Immature natural killer cell (primary cell): ENCODE measurements around the gene PLEKHJ1. TPM values are rescaled to one million over a fixed set of nuclear protein-coding genes. Genes with fewer than 3 reads are reported as not detected.

ENCODE experiments used
- DNase-seq, 3 donors: peaks; one replicate each; pipeline ENCODE4 v3.0.0; 2022; ENCODE audit warnings: mixed read lengths in 1 of 3
- H3K27ac Mint-ChIP-seq, 6 donors: one replicate each; pipeline ENCODE4 v1.8.0; 2020; ENCODE audit warnings: mixed read lengths in 6 of 6, mild to moderate bottlenecking in 5 of 6, inconsistent platforms in 4 of 6, moderate library complexity in 3 of 6
- H3K27me3 Mint-ChIP-seq, 3 donors: one replicate each; pipeline ENCODE4 v1.8.0; 2020 to 2021; ENCODE audit warnings: low read depth in 3 of 3, mild to moderate bottlenecking in 3 of 3, mixed read lengths in 3 of 3, moderate library complexity in 3 of 3, inconsistent platforms in 1 of 3
- H3K36me3 Mint-ChIP-seq, 3 donors: one replicate each; pipeline ENCODE4 v1.8.0; 2020; ENCODE audit warnings: mixed read lengths in 3 of 3, inconsistent platforms in 2 of 3, mild to moderate bottlenecking in 2 of 3
- H3K4me1 Mint-ChIP-seq, 2 donors: one replicate each; pipeline ENCODE4 v1.8.0; 2020; ENCODE audit warnings: inconsistent platforms in 2 of 2, mild to moderate bottlenecking in 2 of 2, mixed read lengths in 2 of 2, moderate library complexity in 1 of 2
- H3K4me3 Mint-ChIP-seq, 5 donors: one replicate each; pipeline ENCODE4 v1.8.0; 2020; ENCODE audit warnings: mild to moderate bottlenecking in 5 of 5, mixed read lengths in 5 of 5, inconsistent platforms in 3 of 5, moderate library complexity in 3 of 5
- H3K9me3 Mint-ChIP-seq, 6 donors: one replicate each; pipeline ENCODE4 v1.8.0; 2020; ENCODE audit warnings: mild to moderate bottlenecking in 6 of 6, mixed read lengths in 6 of 6, inconsistent platforms in 4 of 6, moderate library complexity in 3 of 6
- polyA plus RNA-seq, 3 donors: library from polyadenylated mRNA; unstranded; fragments of 300-500 nt; fragmentation: Illumina TruSeq; gene quantifications; one replicate each; pipeline ENCODE4 v1.2.3, GENCODE V29; 2021

The PLEKHJ1 gene
- polyA plus RNA-seq, 3 donors from 2014 or later: 115 to 148 (median 117) TPM

DNA sequence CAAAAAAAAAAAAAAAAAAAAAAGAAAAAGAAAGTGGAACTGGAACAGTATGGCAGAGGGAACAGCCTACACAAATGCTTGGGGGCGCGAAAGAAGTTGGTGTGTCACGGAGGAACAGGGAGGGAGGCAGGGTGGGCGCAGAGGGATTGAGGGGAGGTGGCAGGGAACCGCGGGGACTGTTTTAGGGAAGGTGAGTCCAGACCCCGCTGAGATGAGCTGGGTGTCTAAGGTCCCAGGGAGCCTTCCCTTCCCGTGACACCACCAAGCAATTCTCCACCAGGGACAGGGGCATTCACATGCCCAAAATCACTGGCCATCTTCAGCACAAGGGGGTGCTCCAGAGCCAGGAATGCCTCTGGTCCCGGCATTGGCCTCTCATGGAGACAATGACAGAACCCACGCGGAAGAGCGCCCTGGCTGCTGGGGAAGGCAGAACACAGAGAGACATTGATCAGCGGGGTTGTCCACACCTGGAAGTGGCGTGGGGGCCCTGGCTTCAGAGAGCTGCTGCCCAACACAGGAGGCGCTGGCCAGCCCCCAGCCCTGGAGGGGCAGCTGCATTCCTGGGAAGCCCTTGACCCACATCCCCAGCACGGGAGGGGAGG, 38.9 kb upstream of the PLEKHJ1 start:
- DNase-seq: peak; percentile 43 to 63 (median 59)
- H3K27ac Mint-ChIP-seq: peak overlapping the region; percentile 51 to 85 (median 68)
- peaks cover 41 to 44% (median 41%) of the 10 kb centered on the region in 3 donors for H3K27me3 Mint-ChIP-seq
- no peaks in the 10 kb centered on the region for H3K9me3 Mint-ChIP-seq
- peaks cover 4 to 12% (median 12%) of the 10 kb centered on the region in 3 donors for H3K36me3 Mint-ChIP-seq
- H3K4me3 Mint-ChIP-seq: peak overlapping the region; percentile 15 to 45 (median 42)
- peaks cover 33 to 35% of the 10 kb centered on the region in 2 donors for H3K4me1 Mint-ChIP-seq

DNA sequence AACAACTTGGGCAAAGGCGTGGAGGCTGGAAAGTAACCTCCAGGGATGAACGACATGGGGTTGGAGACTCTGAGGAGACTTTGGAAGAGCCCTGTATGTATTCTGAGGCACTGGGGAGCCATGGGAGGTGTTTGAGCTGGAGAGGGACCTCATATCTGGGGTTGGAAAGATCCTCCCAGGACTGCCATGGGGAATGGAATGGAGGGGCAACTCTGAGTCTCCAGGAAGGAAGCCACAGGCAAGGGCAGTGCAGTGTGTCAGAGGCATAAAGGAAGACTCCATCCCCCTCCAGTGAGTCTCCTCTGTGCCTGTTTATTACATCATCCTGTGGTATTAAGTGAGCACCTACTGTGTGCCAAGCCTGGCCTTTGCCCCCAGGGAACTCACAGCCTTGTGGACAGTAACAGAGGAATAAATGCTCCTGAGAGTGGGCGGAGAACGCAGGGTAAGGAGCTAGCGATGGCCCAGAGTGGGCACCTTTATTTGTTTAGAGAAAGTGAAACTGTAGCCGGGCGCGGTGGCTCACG, 38.1 kb upstream of the PLEKHJ1 start:
- Mint-ChIP-seq H3K4me3 (peak overlapping the region; percentile 66 to 77 (median 67)), H3K27ac (peak overlapping the region; percentile 81 to 89 (median 88)), H3K36me3 (peaks cover 4 to 12% (median 12%) of the 10 kb centered on the region in 3 donors), H3K9me3 (no peaks in the 10 kb centered on the region), H3K4me1 (peaks cover 33 to 34% of the 10 kb centered on the region in 2 donors), H3K27me3 (peaks cover 43 to 51% (median 44%) of the 10 kb centered on the region in 3 donors)
- DNase-seq: no peak

DNA sequence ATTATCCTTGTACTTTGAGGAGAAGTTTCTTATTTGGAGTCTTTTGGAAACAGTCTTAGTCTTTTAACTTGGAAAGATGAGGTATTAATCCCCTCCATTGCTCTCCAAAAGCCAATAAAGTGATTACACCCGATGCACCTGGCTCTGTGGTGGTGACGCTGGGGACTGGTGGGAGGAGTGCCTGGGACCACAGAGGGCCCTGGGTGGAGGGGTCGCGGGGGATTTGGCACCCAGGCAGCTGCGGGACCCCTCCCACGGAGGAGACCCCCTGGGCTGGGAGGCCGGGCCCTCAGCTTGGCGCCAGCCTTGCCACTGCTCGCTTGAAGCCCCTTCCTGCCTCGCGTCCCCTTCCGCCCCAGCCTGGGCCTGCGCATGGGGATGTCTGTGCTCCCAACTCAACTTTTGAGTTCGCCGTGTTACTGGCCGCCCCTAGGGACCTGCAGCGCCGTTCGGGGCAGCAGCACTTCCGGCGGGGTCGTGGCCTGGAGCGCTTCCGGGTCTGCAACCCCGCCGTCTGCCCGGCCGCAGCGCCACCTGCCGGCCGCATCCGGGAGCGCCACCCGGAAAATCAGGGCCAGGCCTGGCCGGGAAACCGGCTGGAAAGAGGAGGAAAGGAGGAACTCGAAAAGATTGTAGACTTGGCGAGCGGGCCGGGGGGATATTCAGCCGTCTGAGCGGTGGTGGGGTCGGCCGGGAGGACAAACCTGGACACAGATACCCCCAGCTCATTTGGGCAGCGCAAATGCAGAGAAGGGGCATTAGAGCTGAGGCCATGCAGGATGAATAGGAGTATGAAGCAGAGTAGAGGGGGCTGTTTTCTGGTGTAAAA, 37.4 kb upstream of the PLEKHJ1 start:
- peaks cover 40 to 52% (median 45%) of the 10 kb centered on the region in 3 donors for H3K27me3 Mint-ChIP-seq
- H3K9me3 Mint-ChIP-seq: no peaks in the 10 kb centered on the region
- H3K4me1 Mint-ChIP-seq: peaks cover 35 to 36% of the 10 kb centered on the region in 2 donors
- peaks cover 4 to 12% (median 12%) of the 10 kb centered on the region in 3 donors for H3K36me3 Mint-ChIP-seq
- DNase-seq: peak; percentile 80 to 87 (median 83)
- H3K4me3 Mint-ChIP-seq: peak overlapping the region; percentile 66 to 77 (median 67)
- H3K27ac Mint-ChIP-seq: peak overlapping the region; percentile 81 to 89 (median 88)

DNA sequence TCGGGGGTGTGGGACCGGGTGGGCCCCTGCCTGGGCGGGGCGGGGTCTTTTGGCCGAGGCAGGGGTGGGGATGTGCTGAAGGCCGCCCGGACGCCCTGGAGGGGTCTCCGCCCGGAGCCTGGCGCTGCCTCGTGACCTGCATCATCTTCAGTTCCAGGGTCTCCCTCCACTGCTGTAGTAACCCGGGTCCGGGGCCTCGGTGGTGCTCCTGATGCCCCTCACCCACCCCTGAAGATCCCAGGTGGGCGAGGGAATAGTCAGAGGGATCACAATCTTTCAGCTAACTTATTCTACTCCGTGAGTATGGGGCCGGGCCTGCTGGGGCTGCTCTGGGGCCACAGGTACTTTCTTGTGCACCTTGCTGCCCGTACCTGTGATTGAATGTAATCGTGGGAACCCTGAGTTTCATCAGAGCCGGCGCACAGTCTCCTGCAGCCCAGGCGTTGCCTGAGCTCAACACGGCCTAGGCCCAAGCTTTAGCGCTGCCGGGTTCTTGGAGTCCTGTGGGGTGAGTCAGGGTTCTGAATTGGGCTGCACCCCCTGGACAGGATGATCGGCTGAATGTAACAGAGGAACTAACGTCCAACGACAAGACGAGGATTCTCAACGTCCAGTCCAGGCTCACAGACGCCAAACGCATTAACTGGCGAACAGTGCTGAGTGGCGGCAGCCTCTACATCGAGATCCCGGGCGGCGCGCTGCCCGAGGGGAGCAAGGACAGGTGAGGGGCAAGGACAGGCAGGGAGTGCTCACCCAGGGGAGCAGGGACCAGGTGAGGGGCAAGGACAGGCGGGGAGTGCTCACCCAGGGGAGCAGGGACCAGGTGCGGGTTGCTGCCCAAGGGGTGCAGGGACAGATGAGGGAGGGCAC, 35.3 kb upstream of the PLEKHJ1 start:
- peak overlapping the region; percentile 77 to 90 (median 85) for H3K4me3 Mint-ChIP-seq
- H3K9me3 Mint-ChIP-seq: no peaks in the 10 kb centered on the region
- DNase-seq: no peak
- H3K4me1 Mint-ChIP-seq: peaks cover 34 to 35% of the 10 kb centered on the region in 2 donors
- peaks cover 33 to 40% (median 40%) of the 10 kb centered on the region in 3 donors for H3K27me3 Mint-ChIP-seq
- peaks cover 0 to 12% (median 8%) of the 10 kb centered on the region in 3 donors for H3K36me3 Mint-ChIP-seq
- H3K27ac Mint-ChIP-seq: peak overlapping the region; percentile 83 to 94 (median 87)

DNA sequence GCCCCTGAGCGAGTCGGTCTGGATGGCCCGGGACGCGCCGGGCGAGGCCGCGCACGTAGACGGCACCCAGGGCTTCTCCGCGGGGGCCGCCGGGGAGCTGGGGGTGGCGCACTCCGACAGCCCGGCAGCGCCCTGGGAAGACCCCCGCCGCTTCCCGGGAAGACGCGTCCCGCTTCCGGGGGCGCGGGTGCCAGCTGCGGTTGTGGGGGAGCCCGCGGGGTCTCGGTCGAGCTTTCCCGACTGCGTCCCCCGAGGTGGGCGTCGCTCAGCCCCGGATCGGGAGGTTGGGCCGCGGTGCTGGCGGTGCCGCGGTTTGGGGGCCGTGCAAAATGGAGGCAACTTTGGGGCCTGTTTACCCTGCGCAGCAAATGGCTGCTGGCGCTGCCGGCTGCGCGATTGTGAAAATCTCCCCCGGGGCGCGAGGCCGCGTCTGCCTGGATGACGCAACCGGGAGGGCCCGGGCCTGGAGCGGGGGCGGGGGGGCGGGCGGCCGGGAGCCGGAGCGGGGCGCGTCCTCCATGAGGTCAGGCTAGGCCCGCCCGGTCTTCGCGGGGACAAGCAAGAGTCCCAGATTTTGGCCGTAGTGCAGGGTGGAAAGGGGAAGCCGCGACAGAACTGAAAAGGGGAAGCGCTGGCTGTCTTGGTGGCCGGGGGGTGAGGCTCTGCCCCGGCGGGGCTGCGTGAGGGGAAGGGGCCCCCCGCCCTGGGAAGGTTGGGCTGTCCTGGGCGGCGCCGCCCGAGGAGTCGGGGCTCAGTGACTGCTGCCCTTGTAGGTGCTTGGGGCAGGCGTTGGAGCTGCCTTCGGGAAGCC, 34.5 kb upstream of the PLEKHJ1 start:
- H3K27me3 Mint-ChIP-seq: peaks cover 32 to 42% (median 40%) of the 10 kb centered on the region in 3 donors
- no peaks in the 10 kb centered on the region for H3K9me3 Mint-ChIP-seq
- H3K36me3 Mint-ChIP-seq: peaks cover 0 to 12% (median 8%) of the 10 kb centered on the region in 3 donors
- peak; percentile 73 to 75 (median 74) for DNase-seq
- peak overlapping the region; percentile 86 to 92 (median 90) for H3K4me3 Mint-ChIP-seq
- H3K27ac Mint-ChIP-seq: peak overlapping the region; percentile 57 to 89 (median 80)
- H3K4me1 Mint-ChIP-seq: peaks cover 34% of the 10 kb centered on the region in 2 donors

DNA sequence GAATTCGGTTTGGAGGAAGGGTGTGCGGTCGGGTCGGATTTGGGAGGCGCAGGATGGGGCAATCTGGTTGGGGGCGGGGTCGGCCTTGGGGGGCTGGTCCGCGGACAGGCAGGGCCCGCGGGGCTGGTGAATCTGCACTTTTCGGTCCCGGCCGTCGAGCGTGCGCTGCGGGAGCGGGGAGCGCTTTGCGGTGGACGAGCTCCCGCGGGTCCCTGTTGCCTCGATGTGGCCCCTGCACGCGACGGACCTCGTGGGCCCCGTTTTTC, 34.0 kb upstream of the PLEKHJ1 start:
- H3K36me3 Mint-ChIP-seq: peaks cover 0 to 12% (median 8%) of the 10 kb centered on the region in 3 donors
- peak in 1 of 3 donors; percentile 28 for DNase-seq
- peaks cover 31 to 33% of the 10 kb centered on the region in 2 donors for H3K4me1 Mint-ChIP-seq
- H3K4me3 Mint-ChIP-seq: peak overlapping the region; percentile 86 to 92 (median 90)
- H3K27me3 Mint-ChIP-seq: peaks cover 30 to 41% (median 39%) of the 10 kb centered on the region in 3 donors
- no peaks in the 10 kb centered on the region for H3K9me3 Mint-ChIP-seq
- peak overlapping the region; percentile 82 to 95 (median 84) for H3K27ac Mint-ChIP-seq

DNA sequence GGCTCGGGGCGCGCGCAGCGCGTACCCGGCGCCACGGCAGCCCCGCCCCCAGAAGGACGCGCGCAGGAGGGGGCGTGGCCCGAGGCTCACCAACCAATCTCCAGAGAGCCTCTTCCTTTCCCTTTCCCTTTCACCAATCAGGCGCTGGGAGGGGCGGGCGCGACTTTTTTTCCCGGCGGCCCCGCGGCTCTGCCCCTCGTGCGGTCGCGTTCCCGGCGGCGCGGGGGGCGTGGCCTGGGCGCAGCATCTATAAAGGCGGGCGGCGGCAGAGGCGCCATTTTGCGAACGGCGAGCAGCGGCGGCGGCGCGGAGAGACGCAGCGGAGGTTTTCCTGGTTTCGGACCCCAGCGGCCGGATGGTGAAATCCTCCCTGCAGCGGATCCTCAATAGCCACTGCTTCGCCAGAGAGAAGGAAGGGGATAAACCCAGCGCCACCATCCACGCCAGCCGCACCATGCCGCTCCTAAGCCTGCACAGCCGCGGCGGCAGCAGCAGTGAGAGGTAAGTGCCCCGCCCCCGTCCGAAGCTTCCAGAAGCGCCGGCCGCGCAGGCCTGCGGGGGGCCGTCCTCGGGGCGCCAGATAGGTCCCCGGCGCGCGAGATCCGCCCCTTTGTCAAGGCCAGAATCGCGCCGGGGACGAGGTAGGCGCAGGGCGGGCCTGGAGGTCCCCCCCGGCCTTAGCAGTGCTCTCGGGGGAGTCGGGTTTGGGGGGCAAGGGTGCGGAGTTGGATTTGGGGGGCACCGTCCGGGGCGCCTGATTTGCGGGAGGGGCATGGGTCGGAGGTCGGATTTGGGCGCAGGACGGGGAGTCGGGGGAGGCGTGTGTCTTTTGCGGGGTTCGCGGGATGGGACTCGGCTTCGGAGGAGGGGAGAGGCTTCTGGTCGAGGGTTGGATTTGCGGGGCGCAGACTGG, 33.4 kb upstream of the PLEKHJ1 start:
- H3K27ac Mint-ChIP-seq: peak overlapping the region; percentile 82 to 95 (median 84)
- H3K4me3 Mint-ChIP-seq: peak overlapping the region; percentile 86 to 92 (median 90)
- peak; percentile 100 for DNase-seq
- H3K9me3 Mint-ChIP-seq: no peaks in the 10 kb centered on the region
- H3K27me3 Mint-ChIP-seq: peaks cover 26 to 38% (median 34%) of the 10 kb centered on the region in 3 donors
- peaks cover 28 to 29% of the 10 kb centered on the region in 2 donors for H3K4me1 Mint-ChIP-seq
- H3K36me3 Mint-ChIP-seq: peaks cover 0 to 12% (median 8%) of the 10 kb centered on the region in 3 donors

DNA sequence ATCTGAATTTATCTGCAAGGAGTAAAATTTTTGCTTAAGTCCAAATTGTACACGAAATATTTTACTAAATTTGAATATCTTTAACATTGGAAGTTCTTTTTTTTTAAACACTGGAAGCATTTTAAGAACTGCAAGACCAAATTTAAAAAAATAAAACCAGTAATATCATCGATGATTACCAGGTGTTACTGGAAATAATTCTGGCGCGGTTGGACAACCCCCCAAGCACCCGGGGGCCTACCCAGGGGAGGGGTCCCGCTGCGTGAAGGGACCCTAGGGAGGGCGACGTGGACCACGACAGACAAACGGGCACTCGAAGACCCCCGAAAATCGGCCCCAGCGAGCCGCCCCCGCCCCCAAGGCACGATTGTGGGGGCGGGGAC, 32.7 kb upstream of the PLEKHJ1 start:
- H3K27me3 Mint-ChIP-seq: peaks cover 19 to 31% (median 28%) of the 10 kb centered on the region in 3 donors
- H3K4me1 Mint-ChIP-seq: peaks cover 22 to 24% of the 10 kb centered on the region in 2 donors
- H3K27ac Mint-ChIP-seq: peak overlapping the region in 3 of 6 donors; percentile 76 to 83 (median 83)
- H3K9me3 Mint-ChIP-seq: no peaks in the 10 kb centered on the region
- peaks cover 0 to 9% (median 5%) of the 10 kb centered on the region in 3 donors for H3K36me3 Mint-ChIP-seq
- peak overlapping the region; percentile 86 to 92 (median 90) for H3K4me3 Mint-ChIP-seq
- no peak for DNase-seq

DNA sequence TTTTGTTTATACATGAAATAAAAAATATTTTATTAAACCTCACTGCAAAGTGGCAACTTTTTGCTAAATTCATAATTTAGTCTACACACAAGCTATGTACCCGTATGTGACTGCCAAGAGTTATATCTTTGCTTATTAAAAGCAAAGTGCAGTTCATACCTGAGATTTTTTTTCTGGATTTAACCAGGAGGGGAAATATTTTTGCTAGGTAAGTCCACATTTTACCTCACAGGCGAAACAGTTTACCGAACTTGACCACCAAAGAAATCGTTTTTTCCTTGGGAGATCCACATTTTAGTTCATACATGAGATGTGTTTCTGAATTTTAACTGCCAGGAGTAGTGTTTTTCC, 32.3 kb upstream of the PLEKHJ1 start:
- H3K4me1 Mint-ChIP-seq: peaks cover 18 to 23% of the 10 kb centered on the region in 2 donors
- peaks cover 15 to 27% (median 24%) of the 10 kb centered on the region in 3 donors for H3K27me3 Mint-ChIP-seq

DNA sequence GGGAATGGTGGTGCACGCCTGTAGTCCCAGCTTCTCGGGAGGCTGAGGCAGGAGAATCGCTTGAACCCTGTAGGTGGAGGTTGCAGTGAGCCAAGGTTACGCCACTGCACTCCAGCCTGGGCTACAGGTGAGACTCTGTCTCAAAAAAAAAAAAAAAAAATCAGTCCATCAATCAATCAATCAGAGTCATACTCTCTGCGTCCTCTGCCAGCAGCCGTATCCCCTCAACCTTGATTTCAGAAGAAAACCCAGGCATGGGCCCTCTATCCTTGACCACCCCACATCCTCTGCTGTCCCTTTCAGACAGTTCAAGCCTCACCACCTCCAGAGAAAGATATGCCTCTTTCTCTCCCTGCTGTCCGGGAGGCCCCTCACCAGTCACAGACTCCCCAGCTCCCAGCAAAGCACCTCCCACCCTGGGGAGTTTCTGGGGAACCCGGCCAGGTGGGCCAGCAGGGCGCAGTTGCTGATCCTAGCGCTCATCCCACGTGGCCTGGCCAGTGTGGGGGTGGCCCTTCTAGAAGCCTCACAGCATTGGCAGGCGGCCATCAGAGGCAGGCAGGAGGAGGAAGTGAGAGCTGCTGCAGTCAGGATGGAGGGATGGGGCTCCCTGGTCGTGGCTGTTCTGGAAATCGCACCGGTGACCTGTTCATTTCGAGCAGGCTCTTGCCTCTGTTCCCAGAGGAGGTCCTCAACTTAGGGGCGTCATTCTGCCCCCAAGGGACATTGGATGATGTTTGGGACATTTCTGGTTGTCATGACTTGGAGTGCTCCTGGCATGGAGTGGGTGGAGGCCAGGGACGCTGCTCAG, 30.3 kb upstream of the PLEKHJ1 start:
- Mint-ChIP-seq H3K4me3 (peak overlapping the region in 2 of 5 donors; percentile 15 to 46), H3K36me3 (peaks cover 0 to under 1% (median 0%) of the 10 kb centered on the region in 3 donors), H3K4me1 (peaks cover 6 to 15% of the 10 kb centered on the region in 2 donors), H3K27me3 (peaks cover 7 to 15% (median 9%) of the 10 kb centered on the region in 3 donors), H3K27ac (no peak overlapping the region), H3K9me3 (no peaks in the 10 kb centered on the region)
- DNase-seq: peak in 1 of 3 donors; percentile 0

More for the DNA sequence above, 32.3 kb upstream of the PLEKHJ1 start:
- H3K9me3 Mint-ChIP-seq: no peaks in the 10 kb centered on the region
- H3K27ac Mint-ChIP-seq: peak overlapping the region in 4 of 6 donors; percentile 36 to 51 (median 49)
- peaks cover 0 to 9% (median 4%) of the 10 kb centered on the region in 3 donors for H3K36me3 Mint-ChIP-seq
- DNase-seq: no peak
- peak overlapping the region; percentile 86 to 92 (median 90) for H3K4me3 Mint-ChIP-seq
